NCI-H526 treated with DMSO at 0.1 percent for 48 hours (cell line): Measurements from ENCODE around the gene ALKAL2.

Source experiments
- DNase-seq: peaks from one replicate; lab custom pipeline; 2025; lab: John Stamatoyannopoulos, UW

Gene ALKAL2

DNA sequence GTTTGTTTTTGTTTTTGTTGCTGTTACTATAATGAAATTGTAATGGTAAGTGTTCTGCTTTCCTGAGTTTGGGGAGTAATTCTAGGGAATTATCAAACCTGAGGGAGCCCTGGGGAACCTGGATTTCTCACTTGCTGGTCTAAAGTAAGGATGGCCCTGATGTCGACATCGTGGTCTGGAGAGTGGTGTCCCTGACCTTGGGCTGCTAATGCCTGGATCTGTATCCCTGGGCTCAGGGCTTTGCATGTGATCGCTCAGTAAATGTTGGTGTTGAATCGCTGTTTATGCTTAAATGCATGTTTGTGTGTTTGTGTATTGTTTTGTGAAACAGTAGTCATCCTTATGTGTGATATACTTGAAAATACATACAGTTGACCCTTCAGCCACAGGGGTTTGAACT lies 17.0 kb downstream of the ALKAL2 start:
- DNase-seq: no peak

DNA sequence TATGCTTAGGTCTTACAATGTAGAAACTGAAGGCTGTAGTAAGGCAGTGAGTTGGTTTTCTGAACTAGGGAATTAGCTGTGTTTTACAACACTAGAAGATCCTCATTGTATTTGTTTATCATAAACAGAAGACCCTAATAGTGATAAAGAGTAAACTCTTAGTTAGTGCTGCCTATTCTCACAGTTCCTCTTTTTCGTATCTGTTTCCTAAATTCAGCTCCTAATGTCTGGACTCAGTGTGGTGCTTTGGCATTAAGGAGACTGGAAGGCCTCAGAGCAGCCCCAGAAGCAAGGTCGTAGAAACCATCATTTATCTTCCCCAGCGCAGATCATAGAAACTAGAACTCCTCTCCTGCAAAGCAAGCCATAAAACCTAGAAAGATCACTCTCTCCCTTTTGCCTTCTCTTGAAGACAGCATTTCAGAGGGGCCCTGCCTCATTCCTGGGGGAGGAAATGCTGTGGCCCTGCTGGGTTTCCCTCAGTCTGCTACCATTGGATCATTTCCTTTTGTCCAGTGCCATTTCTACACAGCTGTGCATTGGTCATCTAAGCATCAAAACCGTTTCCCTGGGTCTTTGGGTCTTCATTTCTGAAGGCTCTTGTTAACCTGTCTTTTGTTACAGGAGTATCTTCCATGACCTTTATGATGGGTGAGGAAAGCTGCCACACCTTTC lies 18.4 kb downstream of the ALKAL2 start:
- DNase-seq: no peak

DNA sequence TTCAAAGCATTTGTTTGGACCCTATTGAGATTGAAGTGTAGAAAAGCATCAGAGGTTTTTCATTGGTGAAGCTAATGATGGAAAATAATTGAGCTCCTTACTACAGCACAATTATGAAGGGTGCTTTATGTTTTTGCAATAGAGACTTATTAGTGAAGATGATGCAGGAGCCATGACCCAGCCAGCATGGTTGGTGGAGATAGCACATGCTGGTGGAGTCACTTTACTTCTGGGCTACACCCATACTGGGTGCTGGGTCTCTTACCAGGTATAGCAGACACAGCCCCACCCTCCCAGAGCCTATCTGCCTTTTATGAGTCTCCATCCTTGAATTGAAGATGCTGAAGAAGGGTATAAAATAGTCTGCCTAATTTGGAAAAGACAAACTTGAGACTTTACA lies 19.6 kb downstream of the ALKAL2 start:
- no peak for DNase-seq

- DNase-seq: peak; percentile 92
Measured at GRCh38 chr2:264493-265468, 23.1 kb downstream of the ALKAL2 start, which contains the start of gene ACP1. Gene ACP1, plus strand, starts transcription at chr2:264947. Its CDS starts 18 bp downstream, at chr2:264965.

DNA sequence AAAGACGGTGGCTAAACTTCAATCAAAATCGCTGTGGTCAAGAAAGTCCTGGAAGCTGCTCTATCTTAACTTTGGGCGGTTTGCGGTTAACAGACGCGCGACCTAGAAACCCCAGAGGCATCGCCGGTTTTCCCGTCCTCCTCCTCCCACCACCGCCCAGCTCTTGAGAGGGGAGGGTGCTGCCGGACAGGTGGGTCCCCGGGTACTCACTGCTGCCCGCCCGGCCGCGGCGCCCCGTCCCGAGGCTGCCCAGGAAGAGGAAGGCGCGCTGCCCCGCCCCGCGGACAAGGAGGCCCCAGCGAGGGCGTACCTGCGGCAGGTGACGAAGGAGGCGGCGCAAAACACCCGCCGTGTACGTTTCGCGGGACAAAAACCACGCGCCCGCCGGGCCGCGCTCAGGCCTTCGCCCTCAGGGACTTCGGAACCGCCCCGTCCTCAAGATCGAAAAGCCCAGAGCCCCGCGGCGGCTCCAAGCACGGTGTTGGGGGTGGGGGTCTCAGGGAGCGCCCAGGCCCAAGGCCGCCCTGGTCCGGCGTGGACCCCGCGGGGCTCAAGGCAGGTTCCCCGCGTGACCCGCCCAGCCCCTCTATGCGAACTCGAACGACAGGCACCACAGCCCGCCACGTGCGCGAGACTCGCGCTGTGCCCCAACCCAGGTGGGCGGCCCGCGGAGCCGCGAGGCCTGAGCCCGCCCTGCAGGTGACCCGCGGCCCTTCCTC lies 24.0 kb downstream of the ALKAL2 start, which contains the start of gene SH3YL1:
TSS of gene SH3YL1 (minus strand) at position 259 of the 719 bp plus-strand sequence. CDS start at position 211, 48 bp downstream.
- peak; percentile 32 for DNase-seq

- DNase-seq: no peak
Measured at GRCh38 chr2:263022-263738, 24.7 kb downstream of the ALKAL2 start.

DNA sequence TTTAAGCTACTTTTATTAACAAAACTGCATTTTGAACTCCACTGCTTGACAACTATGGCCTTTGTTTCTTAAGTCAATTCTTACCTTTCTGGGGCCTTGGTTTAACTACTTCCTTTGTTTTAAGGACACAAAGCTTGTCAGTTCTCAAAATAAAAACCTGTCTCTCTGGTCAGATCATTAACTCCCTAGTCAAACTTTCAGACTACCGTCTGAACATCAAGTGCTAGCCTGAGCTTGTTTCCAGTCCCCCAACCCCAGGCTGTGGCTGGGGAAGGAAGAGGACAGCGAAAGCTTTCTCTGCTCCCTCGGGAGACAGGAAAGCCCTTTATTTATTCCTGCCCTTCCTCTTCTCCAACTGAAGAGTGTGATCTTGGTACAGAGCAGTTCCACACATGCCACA lies 25.8 kb downstream of the ALKAL2 start:
- no peak for DNase-seq

- DNase-seq: no peak
Measured at GRCh38 chr2:260507-261161, 27.3 kb downstream of the ALKAL2 start.

DNA sequence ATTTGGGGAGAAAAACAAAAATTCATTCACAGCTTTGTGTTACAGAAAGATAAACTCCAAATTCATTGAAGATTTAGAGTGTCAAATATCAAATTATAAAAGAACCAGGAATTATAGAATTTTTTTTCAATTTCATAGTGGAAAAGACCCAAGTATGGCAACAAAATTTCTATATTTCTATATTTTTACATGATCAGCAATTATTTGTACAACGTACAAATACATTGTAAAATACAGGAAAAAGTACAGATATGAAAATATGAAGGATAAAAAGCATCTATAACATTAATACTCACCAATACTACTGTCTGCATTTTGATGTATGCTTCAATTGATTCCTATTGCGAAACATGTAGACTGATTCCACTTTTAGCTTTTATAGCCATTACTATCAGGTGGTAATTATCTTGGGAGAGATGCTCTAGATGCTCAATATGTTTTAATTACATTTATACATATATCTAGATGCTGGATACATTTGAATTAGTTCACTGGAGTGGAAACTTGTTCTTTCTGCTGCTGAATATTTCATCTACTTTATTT lies 28.0 kb downstream of the ALKAL2 start:
- no peak for DNase-seq

DNA sequence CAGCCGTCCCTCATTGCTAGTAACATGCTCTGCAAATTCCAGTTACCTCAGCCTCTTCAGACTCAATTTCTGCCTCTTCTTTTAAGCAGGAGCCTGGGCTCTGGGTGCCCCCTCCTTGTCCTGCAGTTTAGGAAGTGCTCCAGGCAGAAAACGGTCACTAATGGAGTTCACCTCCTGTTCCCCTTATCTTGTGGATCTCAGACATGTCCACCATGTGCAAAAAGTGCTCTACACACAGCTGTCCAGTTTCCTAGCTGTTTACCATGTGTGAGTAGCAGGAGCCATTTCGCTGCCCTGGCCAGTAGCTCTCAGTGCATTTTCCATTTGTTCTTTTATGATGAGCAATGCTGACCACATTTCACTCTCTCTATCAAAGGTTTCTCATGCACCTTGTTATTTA lies 29.0 kb downstream of the ALKAL2 start:
- DNase-seq: no peak

- DNase-seq: no peak
Measured at GRCh38 chr2:257842-258241, 30.0 kb downstream of the ALKAL2 start.

DNA sequence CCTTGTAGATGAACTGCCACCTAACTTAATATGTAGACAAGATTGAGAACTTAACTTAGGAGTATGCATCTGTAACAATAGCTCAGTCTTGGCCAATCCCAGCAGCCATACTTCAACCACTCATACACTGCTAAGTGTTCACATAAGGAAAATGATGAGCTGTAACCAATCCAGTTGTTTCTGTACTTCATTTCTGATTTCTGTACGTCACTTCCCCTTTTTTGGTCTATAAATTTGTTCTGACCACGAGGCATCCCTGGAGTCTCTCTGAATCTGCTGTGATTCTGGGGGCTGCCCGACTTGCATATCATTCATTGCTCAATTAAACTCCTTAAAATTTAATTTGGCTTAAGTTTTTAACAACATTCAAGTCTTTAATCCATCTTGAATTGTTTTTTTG lies 30.5 kb downstream of the ALKAL2 start:
- no peak for DNase-seq

GRCh38 chr2:256094-256493 lies 31.8 kb downstream of the ALKAL2 start:
- DNase-seq: no peak

DNA sequence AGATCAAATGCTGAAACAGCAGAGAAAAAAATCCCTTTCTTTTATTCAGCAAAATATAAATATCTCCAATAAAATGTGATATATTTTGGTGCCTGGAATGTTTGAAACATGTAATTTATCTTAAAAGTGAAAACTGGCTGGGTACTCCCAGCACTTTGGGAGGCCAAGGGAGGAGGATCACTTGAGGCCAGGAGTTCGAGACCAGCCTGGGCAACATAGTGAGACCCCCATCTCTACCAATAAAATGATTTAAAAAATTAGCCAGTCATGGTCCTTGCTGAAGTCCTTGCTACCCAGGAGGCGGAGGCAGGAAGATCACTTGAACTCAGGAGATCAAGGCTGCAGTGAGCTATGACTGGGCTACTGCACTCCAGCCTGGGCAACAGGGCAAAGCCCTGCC lies 32.7 kb downstream of the ALKAL2 start:
- DNase-seq: no peak

DNA sequence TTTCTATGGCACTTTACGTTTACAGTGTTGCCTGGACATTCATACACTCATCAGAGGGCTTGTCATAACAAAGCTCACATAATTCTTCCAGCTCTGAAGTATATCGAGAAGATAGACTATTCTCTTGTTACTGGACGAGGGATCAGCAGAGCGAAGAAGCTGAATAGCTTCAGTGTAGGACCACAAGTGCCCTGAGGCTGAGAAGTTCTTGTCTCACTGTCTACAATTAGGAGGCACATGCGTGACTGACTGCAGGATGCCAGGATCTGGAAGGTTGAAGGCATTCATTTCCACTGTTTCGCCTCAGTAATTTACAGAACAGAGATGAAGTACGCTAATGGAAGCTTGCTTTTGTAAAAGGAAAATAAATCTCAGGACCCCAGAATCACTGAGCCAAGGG lies 33.6 kb downstream of the ALKAL2 start:
- DNase-seq: no peak

DNA sequence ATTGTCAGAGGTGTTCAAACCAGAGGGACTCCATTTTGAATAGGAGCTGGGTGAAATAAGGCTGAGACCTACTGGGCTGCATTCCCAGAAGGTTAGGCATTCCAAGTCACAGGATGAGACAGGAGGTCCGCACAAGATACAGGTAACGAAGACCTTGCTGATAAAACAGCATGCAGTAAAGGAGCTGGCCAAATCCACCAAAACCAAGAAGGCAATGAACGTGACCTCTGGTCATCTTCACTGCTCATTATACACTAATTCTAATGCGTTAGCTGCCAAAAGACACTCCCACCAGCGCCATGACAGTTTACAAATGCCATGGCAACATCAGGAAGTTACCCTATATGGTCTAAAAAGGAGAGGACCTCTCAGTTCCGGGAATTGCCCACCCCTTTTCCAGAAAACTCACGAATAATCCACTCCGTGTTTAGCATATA lies 34.7 kb downstream of the ALKAL2 start:
- DNase-seq: no peak

GRCh38 chr2:252001-252602 lies 35.8 kb downstream of the ALKAL2 start:
- DNase-seq: no peak

DNA sequence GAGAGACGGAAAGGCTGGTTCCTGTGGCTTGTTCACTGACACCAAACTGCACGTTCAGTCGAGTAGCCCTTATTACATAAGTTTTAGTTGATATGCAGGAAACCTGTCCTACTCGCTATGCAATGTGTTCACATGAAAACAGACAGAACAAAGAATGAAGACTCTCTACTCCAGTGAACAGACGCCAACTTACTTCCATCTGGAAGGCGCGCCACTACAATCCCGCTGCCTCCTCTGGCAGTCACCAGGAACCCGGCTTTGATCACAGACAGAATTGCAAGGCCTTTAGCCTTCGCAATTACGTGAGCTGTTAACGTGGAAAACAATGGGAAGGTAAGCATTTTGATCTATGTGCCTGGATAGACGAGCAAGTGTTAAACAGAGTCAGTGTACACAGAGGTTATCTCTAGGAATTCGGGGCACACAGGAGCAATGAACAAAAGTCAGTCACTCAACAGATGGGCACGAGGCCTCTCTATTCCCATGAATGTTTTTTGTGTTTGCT lies 38.3 kb downstream of the ALKAL2 start:
- no peak for DNase-seq

GRCh38 chr2:248724-249123 lies 39.2 kb downstream of the ALKAL2 start:
- DNase-seq: no peak

DNA sequence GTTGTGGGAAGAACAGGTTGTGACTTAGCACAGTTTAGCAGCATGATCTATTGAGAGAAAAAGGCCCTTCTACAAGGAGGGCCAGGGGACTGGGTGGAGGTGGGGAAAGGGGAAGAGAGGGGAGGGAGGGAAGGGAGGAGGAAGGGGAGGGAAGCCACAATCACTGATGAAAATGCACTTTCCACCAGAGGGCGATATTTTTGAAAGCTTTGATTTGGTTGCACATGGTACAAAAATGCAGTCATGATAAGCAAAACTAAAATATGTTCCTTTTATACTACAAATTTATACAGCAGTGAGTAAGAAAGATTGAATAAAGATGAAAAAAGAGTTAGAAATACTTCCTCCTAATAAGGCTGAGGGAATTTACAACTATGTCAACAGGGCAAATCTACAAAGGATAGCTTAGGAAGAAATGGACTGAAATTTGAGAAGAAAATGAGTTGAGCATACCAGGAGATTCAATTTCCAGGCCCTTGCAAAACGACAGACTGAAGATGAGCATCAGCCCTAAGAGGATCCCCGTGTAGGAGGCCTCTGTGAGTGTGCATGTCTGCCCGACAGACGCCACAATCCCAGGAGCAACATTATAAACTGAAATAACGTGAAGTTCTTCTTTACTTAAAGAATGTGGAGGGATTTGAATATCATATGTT lies 41.3 kb downstream of the ALKAL2 start:
- DNase-seq: no peak
